HL-60 (cell line): ENCODE results near the gene HRK.

Source experiments
- DNase-seq, 2 experiments: peaks; one replicate each; pipeline ENCODE4 v3.0.0-alpha.2; 2010 to 2020; ENCODE audit warnings: low read depth in 1 of 2, low spot score in 1 of 2
- H3K27ac ChIP-seq: fragments of 250-450 bp; sonication (Bioruptor Pico); replicated peaks from 2 replicates; pipeline ENCODE4 v1.5.1; 2020; ENCODE audit warnings: mild to moderate bottlenecking, moderate library complexity
- H3K27me3 ChIP-seq: fragments of 250-450 bp; sonication (Bioruptor Pico); 2 replicates; pipeline ENCODE4 v1.5.1; 2021; ENCODE audit warnings: mild to moderate bottlenecking, moderate library complexity; ENCODE audit not compliant: insufficient read depth, poor library complexity, severe bottlenecking
- H3K4me3 ChIP-seq: replicated peaks from 2 replicates; pipeline ENCODE4 v1.5.1; 2011; ENCODE audit warnings: mild to moderate bottlenecking, control low read depth, low read length; ENCODE audit not compliant: insufficient read depth
- CTCF ChIP-seq: IDR thresholded peaks from one replicate; pipeline ENCODE4 v1.5.1; 2011; ENCODE audit warnings: low read length, control low read depth, inconsistent platforms; ENCODE audit not compliant: insufficient read depth
- GABPA ChIP-seq: IDR thresholded peaks from 2 replicates; pipeline ENCODE4 v1.6.1; 2012; ENCODE audit warnings: low read depth
- POLR2AphosphoS5 ChIP-seq: IDR thresholded peaks from 2 replicates; pipeline ENCODE4 v1.6.1; 2012; ENCODE audit warnings: low read depth
- REST ChIP-seq: IDR thresholded peaks from 2 replicates; pipeline ENCODE4 v1.6.1; 2012; ENCODE audit warnings: low read depth; ENCODE audit not compliant: insufficient replicate concordance
- SPI1 ChIP-seq: IDR thresholded peaks from 2 replicates; pipeline ENCODE4 v1.6.1; 2012; ENCODE audit warnings: low read depth, mild to moderate bottlenecking, borderline replicate concordance

The HRK gene

GRCh38 chr12:116890330-116890729 lies 9.1 kb upstream of the HRK start:
- Histone ChIP-seq H3K27me3 (no peaks in the 10 kb centered on the region), H3K4me3 (no peak overlapping the region), H3K27ac (no peak overlapping the region)
- TF ChIP-seq REST (no peak), SPI1 (no peak), POLR2AphosphoS5 (no peak), CTCF (no peak), GABPA (no peak)
- DNase-seq = no peak

DNA sequence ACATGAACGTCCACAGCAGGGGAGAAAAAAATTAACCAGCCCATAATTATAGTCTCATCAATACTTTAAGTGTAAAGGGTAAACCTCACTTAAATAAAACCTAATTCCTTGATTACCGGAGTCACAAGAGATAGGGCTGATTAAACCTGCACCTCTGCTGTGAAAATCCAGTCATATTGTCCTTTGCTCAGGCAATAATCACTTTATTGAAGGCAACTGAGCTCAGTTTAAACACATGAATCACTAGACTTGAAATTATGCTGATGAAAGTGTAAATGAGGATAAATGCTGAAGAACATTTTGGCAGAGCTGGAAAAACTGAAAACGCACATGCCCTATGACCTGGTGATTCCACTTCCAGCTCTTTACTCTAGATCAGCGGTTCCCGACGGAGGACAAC lies 6.7 kb upstream of the HRK start:
- DNase-seq = no peak
- TF ChIP-seq GABPA = no peak
- no peak for TF ChIP-seq SPI1
- no peak for TF ChIP-seq CTCF
- TF ChIP-seq POLR2AphosphoS5 = no peak
- TF ChIP-seq REST = no peak
- Histone ChIP-seq H3K27me3 (peaks cover 8% of the 10 kb centered on the region), H3K4me3 (no peak overlapping the region), H3K27ac (no peak overlapping the region)

DNA sequence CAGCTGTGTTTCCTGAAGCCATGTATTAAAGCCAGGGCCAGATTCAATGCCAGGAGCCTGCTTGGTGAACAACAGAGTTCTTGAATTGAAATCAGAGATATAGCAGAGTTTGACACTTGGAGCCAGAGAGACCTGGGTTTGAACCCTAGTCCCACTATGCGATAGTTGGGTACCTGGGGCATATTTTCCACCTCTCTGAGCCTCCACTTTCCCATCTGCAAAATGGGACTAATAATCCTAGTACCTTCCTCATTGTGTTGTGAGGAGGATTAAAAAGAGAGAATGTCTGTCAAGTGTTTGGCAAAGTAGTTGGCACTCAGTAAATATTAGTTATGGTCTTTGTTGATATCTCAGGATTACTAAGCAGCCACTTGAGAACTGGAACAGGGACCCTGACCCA lies 6.0 kb upstream of the HRK start:
- no peak for DNase-seq
- Histone ChIP-seq H3K27me3 (peaks cover 15% of the 10 kb centered on the region), H3K27ac (no peak overlapping the region), H3K4me3 (no peak overlapping the region)
- TF ChIP-seq REST (no peak), SPI1 (no peak), CTCF (no peak), POLR2AphosphoS5 (no peak), GABPA (no peak)
